ENCODE measurements around the gene GIMAP6. TPM values are rescaled to one million over a fixed set of nuclear protein-coding genes. Genes with fewer than 3 reads are reported as not detected.
"Not testable (repeated sequence)": the region's sequence is repeated elsewhere in the genome, so short reads cannot be mapped to it uniquely, and the experiment has no call there.

GIMAP6 gene
- total RNA-seq, 1 experiment from 2014 or later = not detected

GRCh38 chr7:150626696-150627095, 5.5 kb downstream of the GIMAP6 start:
- no TSS peak for BruUV-seq (replicated peaks)
- Mint-ChIP-seq H3K4me1 (ENCODE audit: low read depth, unreplicated experiment) (no peaks in the 10 kb centered on the region), H3K27ac (ENCODE audit: unreplicated experiment) (no peak overlapping the region), H3K4me3 (ENCODE audit: low read depth, unreplicated experiment) (no peak overlapping the region), H3K36me3 (ENCODE audit: insufficient read depth, unreplicated experiment) (no peaks in the 10 kb centered on the region), H3K27me3 (ENCODE audit: unreplicated experiment) (peaks cover 22% of the 10 kb centered on the region), H3K9me3 (ENCODE audit: low read depth, unreplicated experiment) (peaks cover 2% of the 10 kb centered on the region)
- intact Hi-C loops (cut with micrococcal nuclease; ENCODE audit: unreplicated experiment) = no loop called here
- no peak for DNase-seq
- no peak for TF ChIP-seq CTCF (IDR thresholded peaks at IDR 0.05; ENCODE audit: unreplicated experiment)
- CTCF ChIA-PET = no interaction called here

GRCh38 chr7:150621376-150621775, 10.8 kb downstream of the GIMAP6 start:
- CTCF ChIA-PET = no interaction called here
- H3K36me3 Mint-ChIP-seq (ENCODE audit: insufficient read depth, unreplicated experiment) = no peaks in the 10 kb centered on the region
- TF ChIP-seq CTCF (IDR thresholded peaks at IDR 0.05; ENCODE audit: unreplicated experiment) = no peak
- no peaks in the 10 kb centered on the region for H3K9me3 Mint-ChIP-seq (ENCODE audit: low read depth, unreplicated experiment)
- H3K4me1 Mint-ChIP-seq (ENCODE audit: low read depth, unreplicated experiment) = peaks cover 7% of the 10 kb centered on the region
- BruUV-seq (replicated peaks) = no TSS peak
- H3K27ac Mint-ChIP-seq (ENCODE audit: unreplicated experiment) = no peak overlapping the region
- intact Hi-C loops (cut with micrococcal nuclease; ENCODE audit: unreplicated experiment) = no loop called here
- no peak for DNase-seq
- peaks cover 14% of the 10 kb centered on the region for H3K27me3 Mint-ChIP-seq (ENCODE audit: unreplicated experiment)
- H3K4me3 Mint-ChIP-seq (ENCODE audit: low read depth, unreplicated experiment) = no peak overlapping the region

GRCh38 chr7:150620617-150621371, 11.4 kb downstream of the GIMAP6 start:
- CTCF ChIA-PET = no interaction called here
- no peak for TF ChIP-seq CTCF (IDR thresholded peaks at IDR 0.05; ENCODE audit: unreplicated experiment)
- intact Hi-C loops (cut with micrococcal nuclease; ENCODE audit: unreplicated experiment) = no loop called here
- no peak overlapping the region for H3K27ac Mint-ChIP-seq (ENCODE audit: unreplicated experiment)
- DNase-seq = no peak
- H3K4me3 Mint-ChIP-seq (ENCODE audit: low read depth, unreplicated experiment) = no peak overlapping the region
- peaks cover 8% of the 10 kb centered on the region for H3K27me3 Mint-ChIP-seq (ENCODE audit: unreplicated experiment)
- no TSS peak for BruUV-seq (replicated peaks)
- H3K9me3 Mint-ChIP-seq (ENCODE audit: low read depth, unreplicated experiment) = no peaks in the 10 kb centered on the region
- peaks cover 7% of the 10 kb centered on the region for H3K4me1 Mint-ChIP-seq (ENCODE audit: low read depth, unreplicated experiment)
- H3K36me3 Mint-ChIP-seq (ENCODE audit: insufficient read depth, unreplicated experiment) = no peaks in the 10 kb centered on the region

GRCh38 chr7:150620061-150620460, 12.1 kb downstream of the GIMAP6 start:
- Mint-ChIP-seq H3K27ac (ENCODE audit: unreplicated experiment) (no peak overlapping the region), H3K36me3 (ENCODE audit: insufficient read depth, unreplicated experiment) (no peaks in the 10 kb centered on the region), H3K27me3 (ENCODE audit: unreplicated experiment) (peaks cover under 1% of the 10 kb centered on the region), H3K9me3 (ENCODE audit: low read depth, unreplicated experiment) (no peaks in the 10 kb centered on the region), H3K4me3 (ENCODE audit: low read depth, unreplicated experiment) (no peak overlapping the region), H3K4me1 (ENCODE audit: low read depth, unreplicated experiment) (peaks cover 7% of the 10 kb centered on the region)
- DNase-seq = peak; percentile 9
- CTCF ChIA-PET = no interaction called here
- BruUV-seq (replicated peaks) = no TSS peak
- TF ChIP-seq CTCF (IDR thresholded peaks at IDR 0.05; ENCODE audit: unreplicated experiment) = no peak
- intact Hi-C loops (cut with micrococcal nuclease; ENCODE audit: unreplicated experiment) = no loop called here

GRCh38 chr7:150615221-150615755, 16.9 kb downstream of the GIMAP6 start:
- H3K4me1 Mint-ChIP-seq (ENCODE audit: low read depth, unreplicated experiment); H3K4me3 Mint-ChIP-seq (ENCODE audit: low read depth, unreplicated experiment); H3K36me3 Mint-ChIP-seq (ENCODE audit: insufficient read depth, unreplicated experiment); DNase-seq; H3K9me3 Mint-ChIP-seq (ENCODE audit: low read depth, unreplicated experiment); BruUV-seq (replicated peaks); H3K27ac Mint-ChIP-seq (ENCODE audit: unreplicated experiment); intact Hi-C loops (cut with micrococcal nuclease; ENCODE audit: unreplicated experiment); H3K27me3 Mint-ChIP-seq (ENCODE audit: unreplicated experiment); CTCF ChIA-PET: not testable (repeated sequence)

- intact Hi-C loops (cut with micrococcal nuclease; ENCODE audit: unreplicated experiment); H3K36me3 Mint-ChIP-seq (ENCODE audit: insufficient read depth, unreplicated experiment); H3K9me3 Mint-ChIP-seq (ENCODE audit: low read depth, unreplicated experiment); BruUV-seq (replicated peaks); H3K27ac Mint-ChIP-seq (ENCODE audit: unreplicated experiment); H3K4me1 Mint-ChIP-seq (ENCODE audit: low read depth, unreplicated experiment); CTCF ChIA-PET; DNase-seq; H3K27me3 Mint-ChIP-seq (ENCODE audit: unreplicated experiment); H3K4me3 Mint-ChIP-seq (ENCODE audit: low read depth, unreplicated experiment): not testable (repeated sequence)
Measured at GRCh38 chr7:150614426-150614825, 17.8 kb downstream of the GIMAP6 start.

Measured in Calu3 (cell line).